ENCODE results near the gene CASK. TPM values are rescaled to one million over a fixed set of nuclear protein-coding genes. Genes with fewer than 3 reads are reported as not detected.

CASK gene
- total RNA-seq, 1 experiment from 2014 or later, result 54.6 TPM

DNA sequence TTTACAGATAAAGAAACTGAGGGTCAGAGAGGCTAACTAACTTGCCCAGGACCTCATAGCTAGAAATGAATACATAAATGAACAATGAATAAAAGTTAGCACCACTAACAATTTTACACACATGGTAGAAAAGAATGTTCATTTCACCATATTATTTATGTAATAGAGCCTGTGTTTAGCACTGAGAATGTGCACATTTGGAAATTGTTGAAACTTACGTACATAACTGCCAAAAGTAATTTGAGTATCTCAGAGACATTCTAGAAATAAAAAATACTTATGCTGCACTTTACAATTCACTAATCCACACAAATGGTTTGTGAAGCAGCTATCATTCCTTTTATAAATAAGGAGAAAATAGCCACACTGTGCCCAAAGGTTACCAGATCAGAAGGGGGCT, 9.9 kb downstream of the CASK start (continued):
- TF ChIP-seq, protein P1, sequence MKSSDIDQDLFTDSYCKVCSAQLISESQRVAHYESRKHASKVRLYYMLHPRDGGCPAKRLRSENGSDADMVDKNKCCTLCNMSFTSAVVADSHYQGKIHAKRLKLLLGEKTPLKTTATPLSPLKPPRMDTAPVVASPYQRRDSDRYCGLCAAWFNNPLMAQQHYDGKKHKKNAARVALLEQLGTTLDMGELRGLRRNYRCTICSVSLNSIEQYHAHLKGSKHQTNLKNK (CRISPR knock-in tag; IDR thresholded peaks at IDR 0.05), result no peak
- TF ChIP-seq, protein P2, sequence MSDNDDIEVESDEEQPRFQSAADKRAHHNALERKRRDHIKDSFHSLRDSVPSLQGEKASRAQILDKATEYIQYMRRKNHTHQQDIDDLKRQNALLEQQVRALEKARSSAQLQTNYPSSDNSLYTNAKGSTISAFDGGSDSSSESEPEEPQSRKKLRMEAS (CRISPR knock-in tag; IDR thresholded peaks at IDR 0.05), result no peak
- TF ChIP-seq, protein P3, sequence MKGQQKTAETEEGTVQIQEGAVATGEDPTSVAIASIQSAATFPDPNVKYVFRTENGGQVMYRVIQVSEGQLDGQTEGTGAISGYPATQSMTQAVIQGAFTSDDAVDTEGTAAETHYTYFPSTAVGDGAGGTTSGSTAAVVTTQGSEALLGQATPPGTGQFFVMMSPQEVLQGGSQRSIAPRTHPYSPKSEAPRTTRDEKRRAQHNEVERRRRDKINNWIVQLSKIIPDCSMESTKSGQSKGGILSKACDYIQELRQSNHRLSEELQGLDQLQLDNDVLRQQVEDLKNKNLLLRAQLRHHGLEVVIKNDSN (CRISPR knock-in tag; IDR thresholded peaks at IDR 0.05), result no peak
- no peak for TF ChIP-seq TP53 (CRISPR knock-in tag; IDR thresholded peaks at IDR 0.05)
- TF ChIP-seq JAZF1 (CRISPR knock-in tag; IDR thresholded peaks at IDR 0.05), result no peak

DNA sequence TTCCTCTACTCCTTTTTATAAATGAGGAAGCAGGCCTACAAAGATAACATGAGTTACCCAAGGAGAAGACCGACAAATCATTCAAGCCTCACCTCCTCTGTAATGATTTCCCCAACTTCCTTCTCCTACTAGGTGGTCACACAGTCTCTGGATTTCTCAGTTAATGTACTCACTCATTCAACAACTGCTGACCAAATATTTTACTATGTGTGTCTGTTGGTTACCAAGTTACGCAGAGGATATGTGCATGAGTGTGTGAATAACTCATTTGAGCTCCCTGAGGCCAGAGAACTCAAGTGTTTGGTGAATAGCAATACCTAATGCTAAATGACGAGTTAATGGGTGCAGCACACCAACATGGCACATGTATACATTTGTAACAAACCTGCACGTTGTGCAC, 10.4 kb downstream of the CASK start:
- H3K36me3 Mint-ChIP-seq, result 0 out of 2 replicates have a peak, but pooled peaks cover 4% of the 10 kb centered on the region
- TF ChIP-seq ZNF423 (CRISPR knock-in tag; IDR thresholded peaks at IDR 0.05), result no peak
- TF ChIP-seq HMGA2 (CRISPR knock-in tag; IDR thresholded peaks at IDR 0.05), result no peak
- TF ChIP-seq, protein P4, sequence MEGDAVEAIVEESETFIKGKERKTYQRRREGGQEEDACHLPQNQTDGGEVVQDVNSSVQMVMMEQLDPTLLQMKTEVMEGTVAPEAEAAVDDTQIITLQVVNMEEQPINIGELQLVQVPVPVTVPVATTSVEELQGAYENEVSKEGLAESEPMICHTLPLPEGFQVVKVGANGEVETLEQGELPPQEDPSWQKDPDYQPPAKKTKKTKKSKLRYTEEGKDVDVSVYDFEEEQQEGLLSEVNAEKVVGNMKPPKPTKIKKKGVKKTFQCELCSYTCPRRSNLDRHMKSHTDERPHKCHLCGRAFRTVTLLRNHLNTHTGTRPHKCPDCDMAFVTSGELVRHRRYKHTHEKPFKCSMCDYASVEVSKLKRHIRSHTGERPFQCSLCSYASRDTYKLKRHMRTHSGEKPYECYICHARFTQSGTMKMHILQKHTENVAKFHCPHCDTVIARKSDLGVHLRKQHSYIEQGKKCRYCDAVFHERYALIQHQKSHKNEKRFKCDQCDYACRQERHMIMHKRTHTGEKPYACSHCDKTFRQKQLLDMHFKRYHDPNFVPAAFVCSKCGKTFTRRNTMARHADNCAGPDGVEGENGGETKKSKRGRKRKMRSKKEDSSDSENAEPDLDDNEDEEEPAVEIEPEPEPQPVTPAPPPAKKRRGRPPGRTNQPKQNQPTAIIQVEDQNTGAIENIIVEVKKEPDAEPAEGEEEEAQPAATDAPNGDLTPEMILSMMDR (IDR thresholded peaks at IDR 0.05), result no peak
- TF ChIP-seq, protein P5, sequence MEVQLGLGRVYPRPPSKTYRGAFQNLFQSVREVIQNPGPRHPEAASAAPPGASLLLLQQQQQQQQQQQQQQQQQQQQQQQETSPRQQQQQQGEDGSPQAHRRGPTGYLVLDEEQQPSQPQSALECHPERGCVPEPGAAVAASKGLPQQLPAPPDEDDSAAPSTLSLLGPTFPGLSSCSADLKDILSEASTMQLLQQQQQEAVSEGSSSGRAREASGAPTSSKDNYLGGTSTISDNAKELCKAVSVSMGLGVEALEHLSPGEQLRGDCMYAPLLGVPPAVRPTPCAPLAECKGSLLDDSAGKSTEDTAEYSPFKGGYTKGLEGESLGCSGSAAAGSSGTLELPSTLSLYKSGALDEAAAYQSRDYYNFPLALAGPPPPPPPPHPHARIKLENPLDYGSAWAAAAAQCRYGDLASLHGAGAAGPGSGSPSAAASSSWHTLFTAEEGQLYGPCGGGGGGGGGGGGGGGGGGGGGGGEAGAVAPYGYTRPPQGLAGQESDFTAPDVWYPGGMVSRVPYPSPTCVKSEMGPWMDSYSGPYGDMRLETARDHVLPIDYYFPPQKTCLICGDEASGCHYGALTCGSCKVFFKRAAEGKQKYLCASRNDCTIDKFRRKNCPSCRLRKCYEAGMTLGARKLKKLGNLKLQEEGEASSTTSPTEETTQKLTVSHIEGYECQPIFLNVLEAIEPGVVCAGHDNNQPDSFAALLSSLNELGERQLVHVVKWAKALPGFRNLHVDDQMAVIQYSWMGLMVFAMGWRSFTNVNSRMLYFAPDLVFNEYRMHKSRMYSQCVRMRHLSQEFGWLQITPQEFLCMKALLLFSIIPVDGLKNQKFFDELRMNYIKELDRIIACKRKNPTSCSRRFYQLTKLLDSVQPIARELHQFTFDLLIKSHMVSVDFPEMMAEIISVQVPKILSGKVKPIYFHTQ (CRISPR knock-in tag; IDR thresholded peaks at IDR 0.05), result no peak
- TF ChIP-seq EMX1 (CRISPR knock-in tag; IDR thresholded peaks at IDR 0.05), result no peak
- TF ChIP-seq FOXJ3 (CRISPR knock-in tag; IDR thresholded peaks at IDR 0.05; ENCODE audit: borderline replicate concordance), result no peak
- TF ChIP-seq ZNF317 (CRISPR knock-in tag; IDR thresholded peaks at IDR 0.05; ENCODE audit: borderline replicate concordance, low read depth), result no peak
- TF ChIP-seq GTF2I (CRISPR knock-in tag; conservative IDR thresholded peaks at IDR 0.05), result no peak
- no peak for TF ChIP-seq KAT7 (CRISPR knock-in tag; IDR thresholded peaks at IDR 0.05; ENCODE audit: borderline replicate concordance)
- no peak for TF ChIP-seq NFYB (CRISPR knock-in tag; conservative IDR thresholded peaks at IDR 0.05; ENCODE audit: low read depth)
- TF ChIP-seq ZNF416 (CRISPR knock-in tag; IDR thresholded peaks at IDR 0.05), result no peak
- TF ChIP-seq MYBL2 (CRISPR knock-in tag; IDR thresholded peaks at IDR 0.05), result no peak
- no peak for TF ChIP-seq ZNF396 (CRISPR knock-in tag; IDR thresholded peaks at IDR 0.05; ENCODE audit: borderline replicate concordance)
- TF ChIP-seq, protein P6, sequence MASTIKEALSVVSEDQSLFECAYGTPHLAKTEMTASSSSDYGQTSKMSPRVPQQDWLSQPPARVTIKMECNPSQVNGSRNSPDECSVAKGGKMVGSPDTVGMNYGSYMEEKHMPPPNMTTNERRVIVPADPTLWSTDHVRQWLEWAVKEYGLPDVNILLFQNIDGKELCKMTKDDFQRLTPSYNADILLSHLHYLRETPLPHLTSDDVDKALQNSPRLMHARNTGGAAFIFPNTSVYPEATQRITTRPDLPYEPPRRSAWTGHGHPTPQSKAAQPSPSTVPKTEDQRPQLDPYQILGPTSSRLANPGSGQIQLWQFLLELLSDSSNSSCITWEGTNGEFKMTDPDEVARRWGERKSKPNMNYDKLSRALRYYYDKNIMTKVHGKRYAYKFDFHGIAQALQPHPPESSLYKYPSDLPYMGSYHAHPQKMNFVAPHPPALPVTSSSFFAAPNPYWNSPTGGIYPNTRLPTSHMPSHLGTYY (CRISPR knock-in tag; IDR thresholded peaks at IDR 0.05), result no peak
- TF ChIP-seq, protein P7, sequence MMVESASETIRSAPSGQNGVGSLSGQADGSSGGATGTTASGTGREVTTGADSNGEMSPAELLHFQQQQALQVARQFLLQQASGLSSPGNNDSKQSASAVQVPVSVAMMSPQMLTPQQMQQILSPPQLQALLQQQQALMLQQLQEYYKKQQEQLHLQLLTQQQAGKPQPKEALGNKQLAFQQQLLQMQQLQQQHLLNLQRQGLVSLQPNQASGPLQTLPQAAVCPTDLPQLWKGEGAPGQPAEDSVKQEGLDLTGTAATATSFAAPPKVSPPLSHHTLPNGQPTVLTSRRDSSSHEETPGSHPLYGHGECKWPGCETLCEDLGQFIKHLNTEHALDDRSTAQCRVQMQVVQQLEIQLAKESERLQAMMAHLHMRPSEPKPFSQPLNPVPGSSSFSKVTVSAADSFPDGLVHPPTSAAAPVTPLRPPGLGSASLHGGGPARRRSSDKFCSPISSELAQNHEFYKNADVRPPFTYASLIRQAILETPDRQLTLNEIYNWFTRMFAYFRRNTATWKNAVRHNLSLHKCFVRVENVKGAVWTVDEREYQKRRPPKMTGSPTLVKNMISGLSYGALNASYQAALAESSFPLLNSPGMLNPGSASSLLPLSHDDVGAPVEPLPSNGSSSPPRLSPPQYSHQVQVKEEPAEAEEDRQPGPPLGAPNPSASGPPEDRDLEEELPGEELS (CRISPR knock-in tag; IDR thresholded peaks at IDR 0.05), result no peak
- ChIA-PET CTCF (no interaction called here), POLR2A (no interaction called here)
- no peaks in the 10 kb centered on the region for H3K27me3 Mint-ChIP-seq (ENCODE audit: low read depth)
- H3K4me3 Mint-ChIP-seq, result no peak overlapping the region
- H3K4me1 Mint-ChIP-seq, result peaks cover 27% of the 10 kb centered on the region
- H3K27ac Mint-ChIP-seq, result no peak overlapping the region
- ATAC-seq, result no peak
- H3K9me3 Mint-ChIP-seq, result no peaks in the 10 kb centered on the region
- no peak for DNase-seq (ENCODE audit: low spot score)

Data from WTC11 (cell line).